Femur (tissue), 1 donor: ENCODE measurements around the gene AARS2.
"Not testable (repeated sequence)": the region's sequence is repeated elsewhere in the genome, so short reads cannot be mapped to it uniquely, and the experiment has no call there.

ENCODE experiments used
- DNase-seq: peaks from one replicate; pipeline ENCODE4 v3.0.0-alpha.2; 2017

AARS2 gene

GRCh38 chr6:44329858-44330257 lies 16.7 kb upstream of the AARS2 start:
- no peak for DNase-seq

- not testable (repeated sequence) for DNase-seq
Observed at GRCh38 chr6:44328203-44328602, 15.1 kb upstream of the AARS2 start.

GRCh38 chr6:44327760-44328159 lies 14.6 kb upstream of the AARS2 start:
- no peak for DNase-seq

GRCh38 chr6:44327096-44327495 lies 13.9 kb upstream of the AARS2 start:
- DNase-seq, result no peak

- no peak for DNase-seq
Observed at GRCh38 chr6:44321210-44321609, 8.1 kb upstream of the AARS2 start.

- not testable (repeated sequence) for DNase-seq
Observed at GRCh38 chr6:44317136-44317631, 4.0 kb upstream of the AARS2 start.

DNA sequence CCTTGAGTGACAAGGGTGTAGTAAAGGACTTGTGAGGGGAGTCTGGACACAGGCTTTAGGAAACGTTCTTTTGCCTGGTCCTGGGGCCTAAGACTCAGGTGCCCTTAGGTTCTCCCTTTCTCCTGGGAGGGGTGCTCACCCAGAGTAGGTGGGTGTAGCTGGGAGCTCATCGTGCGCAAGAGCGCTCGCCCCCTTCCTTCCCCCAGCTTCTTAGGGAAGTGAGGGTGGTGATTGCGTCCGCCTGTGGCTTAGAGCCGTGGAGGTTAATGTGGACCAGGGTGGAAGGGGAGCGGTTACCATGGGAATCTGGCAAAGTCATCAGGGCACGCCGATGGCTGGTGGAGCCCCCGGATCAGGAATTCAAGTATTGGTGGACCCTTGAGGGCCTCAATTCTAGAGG lies 3.3 kb upstream of the AARS2 start:
- no peak for DNase-seq

GRCh38 chr6:44315951-44316350 lies 2.8 kb upstream of the AARS2 start:
- no peak for DNase-seq

DNA sequence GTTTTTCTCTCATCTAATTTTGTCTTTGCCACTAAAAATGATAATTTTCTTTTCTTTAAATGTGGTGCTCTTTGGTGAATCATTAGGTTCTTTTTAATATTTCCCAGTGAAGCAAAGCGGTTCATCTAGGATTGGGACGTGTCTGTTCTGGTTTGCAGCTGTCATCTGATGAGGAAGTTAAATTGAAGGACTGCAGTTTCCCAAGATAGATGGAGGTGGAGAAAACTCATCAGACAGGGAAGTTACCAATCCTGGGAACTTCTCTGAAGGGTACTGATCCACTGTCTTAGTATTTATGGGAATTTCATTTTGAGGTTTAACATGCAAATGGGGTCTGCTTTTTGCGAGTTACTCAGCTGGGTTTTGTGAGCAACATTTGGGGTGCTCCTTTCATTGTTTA lies 2.4 kb upstream of the AARS2 start:
- no peak for DNase-seq

DNA sequence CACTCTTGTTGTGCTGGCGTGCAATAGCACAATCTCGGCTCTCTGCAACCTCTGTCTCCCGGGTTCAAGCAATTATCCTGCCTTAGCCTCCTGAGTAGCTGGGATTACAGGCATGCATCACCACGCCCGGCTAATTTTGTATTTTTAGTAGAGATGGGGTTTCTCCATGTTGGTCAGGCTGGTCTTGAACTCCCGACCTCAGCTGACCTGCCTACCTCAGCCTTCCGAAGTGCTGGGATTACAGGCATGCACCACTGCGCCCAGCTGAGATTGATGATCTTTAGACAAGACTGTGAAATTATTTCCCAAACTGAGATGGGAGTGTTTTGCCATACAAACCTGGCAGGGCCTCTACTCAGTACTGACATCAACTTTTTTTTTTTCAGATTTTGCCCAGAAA lies 1.5 kb upstream of the AARS2 start:
- DNase-seq, result not testable (repeated sequence)

- DNase-seq, result no peak
Observed at GRCh38 chr6:44311767-44312166, 1.4 kb downstream of the AARS2 start.

DNA sequence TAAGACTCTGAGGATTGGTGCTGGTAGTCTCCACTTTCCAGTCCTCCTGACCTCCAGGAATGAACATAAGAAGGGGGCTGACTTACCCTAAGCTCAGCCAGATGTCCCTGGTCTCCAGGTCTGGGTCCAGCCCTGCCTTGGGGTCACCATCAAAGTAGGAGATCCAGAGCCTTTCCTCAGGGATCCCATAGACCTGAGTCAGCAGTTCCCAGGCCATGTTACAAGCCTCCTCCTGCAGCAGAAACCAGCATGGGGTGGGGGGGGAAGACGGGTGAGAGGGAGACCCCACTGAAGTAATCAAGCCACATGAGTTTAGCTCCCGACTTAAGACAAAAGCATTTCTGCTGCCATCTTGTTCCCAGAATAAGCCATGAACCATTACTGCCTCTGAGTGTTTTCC lies 1.8 kb downstream of the AARS2 start:
- no peak for DNase-seq

DNA sequence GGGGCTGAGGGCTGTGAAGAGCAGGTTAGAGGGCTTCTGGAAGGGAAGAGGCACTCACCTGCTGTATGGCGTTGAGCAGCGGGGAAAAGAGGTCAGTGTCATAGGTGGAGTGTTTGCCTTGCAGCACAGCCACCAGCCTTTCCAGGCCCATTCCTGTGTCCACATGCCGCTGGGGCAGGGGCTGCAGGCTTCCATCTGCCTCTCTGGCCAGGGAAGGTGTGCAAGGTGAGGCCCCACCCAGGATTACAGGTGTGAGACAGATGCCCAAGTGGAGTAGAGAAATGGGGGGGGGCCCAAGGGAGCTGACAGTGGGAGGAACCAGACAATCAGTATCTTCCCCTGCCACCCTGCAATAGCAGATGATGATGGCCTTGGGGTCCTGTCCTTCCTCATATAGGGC lies 2.9 kb downstream of the AARS2 start:
- no peak for DNase-seq

DNA sequence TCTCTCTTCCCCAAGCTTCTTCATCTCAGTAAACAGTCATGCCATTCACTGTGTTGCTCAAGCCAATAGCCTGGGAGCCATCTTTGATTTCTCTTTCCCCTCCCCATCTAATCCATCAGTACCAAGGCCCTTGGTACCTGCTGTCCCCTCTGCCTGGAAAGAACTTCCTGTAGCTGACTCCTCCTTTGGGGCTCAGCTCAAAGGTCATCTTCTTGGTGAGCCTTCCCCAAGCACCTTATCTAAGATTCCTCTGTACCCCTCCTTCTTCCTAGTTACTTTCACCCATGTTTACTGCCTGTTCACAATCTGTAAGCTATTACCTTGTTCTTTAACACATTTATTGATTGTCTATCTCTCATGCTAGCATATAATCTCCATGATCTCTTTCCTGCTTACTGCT lies 3.5 kb downstream of the AARS2 start:
- DNase-seq, result no peak

- DNase-seq, result no peak
Observed at GRCh38 chr6:44309092-44309491, 4.1 kb downstream of the AARS2 start.

DNA sequence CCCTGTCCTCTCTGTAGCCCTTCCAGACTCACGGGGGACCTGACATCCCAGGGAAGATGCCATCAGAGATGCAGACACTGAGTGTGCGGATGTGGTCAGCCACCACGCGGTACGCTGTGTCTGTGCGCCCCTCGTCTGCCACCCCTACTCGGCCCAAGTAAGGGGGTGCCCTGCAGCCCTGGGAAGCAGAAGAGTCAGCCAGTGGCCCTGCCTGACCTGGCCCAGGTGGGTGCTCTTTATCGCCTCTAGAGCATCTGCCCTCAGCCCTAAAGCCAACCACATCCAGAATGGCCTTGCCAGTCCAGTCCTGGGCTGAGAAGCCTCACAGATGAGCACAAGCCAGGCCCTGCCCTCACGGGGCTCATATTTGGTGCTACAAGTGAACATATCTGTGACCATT lies 5.9 kb downstream of the AARS2 start:
- no peak for DNase-seq

GRCh38 chr6:44306710-44307109 lies 6.4 kb downstream of the AARS2 start:
- DNase-seq, result no peak

DNA sequence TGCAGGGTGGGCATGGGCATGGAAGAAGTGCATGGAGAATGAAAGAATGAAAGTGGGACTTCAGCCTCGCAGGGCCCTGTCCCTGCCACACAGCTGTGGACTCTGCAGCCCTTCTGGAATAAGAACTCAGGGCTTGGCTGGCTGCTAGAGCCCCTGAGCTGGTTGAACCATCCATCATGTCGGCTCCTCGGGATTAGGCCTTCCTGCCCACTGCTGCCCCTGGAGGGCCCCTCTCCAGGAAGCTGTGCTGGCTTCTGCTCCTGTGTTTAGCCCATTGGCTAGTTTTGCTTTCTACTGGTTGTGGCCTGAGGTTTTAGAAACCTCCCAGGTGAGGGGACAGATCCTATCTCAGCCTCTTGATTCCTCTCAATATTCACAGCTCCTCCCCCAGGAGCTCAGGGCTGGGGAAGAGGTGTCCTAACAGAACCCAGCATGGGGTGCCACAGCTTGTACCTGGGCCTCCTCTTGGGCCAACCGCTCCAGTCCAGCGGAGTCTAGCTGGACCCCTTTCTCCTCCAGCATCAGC lies 7.9 kb downstream of the AARS2 start:
- DNase-seq, result no peak

GRCh38 chr6:44304282-44305199 lies 8.6 kb downstream of the AARS2 start:
- no peak for DNase-seq

GRCh38 chr6:44303842-44304241 lies 9.3 kb downstream of the AARS2 start:
- DNase-seq, result no peak

DNA sequence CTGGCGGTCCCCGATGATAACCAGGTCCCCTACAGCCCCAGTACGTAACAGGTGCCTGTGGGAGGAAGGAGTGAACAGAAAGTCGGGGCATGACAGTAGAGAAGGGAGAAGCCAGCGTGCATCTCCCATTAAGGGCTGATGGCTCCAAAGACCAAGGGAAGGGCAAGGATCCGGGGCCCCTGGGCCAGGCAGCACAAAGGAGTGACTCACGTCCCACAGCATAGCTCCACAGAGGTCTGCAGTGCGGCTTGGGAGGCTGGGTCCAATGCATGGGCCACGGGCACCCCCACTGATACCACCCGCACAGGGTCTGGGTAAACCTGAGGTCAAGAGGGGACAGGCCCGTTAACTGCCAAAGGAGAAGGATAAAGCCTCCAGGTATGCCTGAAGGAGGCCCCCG lies 10.3 kb downstream of the AARS2 start:
- no peak for DNase-seq

DNA sequence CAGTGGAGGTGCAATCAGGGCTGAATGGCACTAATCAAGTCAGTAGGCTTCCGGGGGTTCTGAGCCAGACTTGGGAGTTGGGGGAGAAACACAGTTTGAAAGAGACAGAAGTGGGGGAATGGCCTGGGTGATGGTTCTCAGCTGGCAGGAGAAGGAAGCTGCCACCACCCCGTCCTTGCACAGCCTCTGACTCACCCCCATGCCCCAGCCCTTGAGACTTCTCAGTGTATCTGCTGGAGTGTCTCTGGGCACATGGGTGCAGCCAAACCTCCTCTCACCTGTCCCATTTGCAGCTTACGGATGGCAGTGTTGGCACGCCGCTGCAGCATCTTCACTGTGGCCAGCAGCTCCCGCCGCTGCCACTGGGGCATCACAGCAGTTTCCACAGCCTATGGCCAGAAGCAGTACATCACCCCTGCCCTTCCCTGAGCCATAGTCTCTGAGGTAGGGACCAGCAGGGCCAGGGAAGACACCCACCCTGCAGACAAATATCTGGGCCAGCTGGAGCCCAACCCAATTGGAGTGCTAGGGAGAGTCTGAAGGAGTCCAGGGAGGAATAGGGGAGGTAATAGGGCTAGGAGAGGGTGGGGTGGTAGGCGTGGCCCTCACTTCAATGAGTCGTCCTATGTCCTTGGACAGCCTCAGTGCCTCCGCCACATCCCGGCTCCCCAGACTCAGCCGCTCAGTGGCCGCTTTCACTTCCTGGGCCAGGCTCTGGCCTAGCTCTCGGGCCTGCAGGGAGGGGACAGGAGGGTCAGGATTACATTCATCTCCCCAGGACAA lies 11.2 kb downstream of the AARS2 start:
- peak; percentile 11 for DNase-seq

DNA sequence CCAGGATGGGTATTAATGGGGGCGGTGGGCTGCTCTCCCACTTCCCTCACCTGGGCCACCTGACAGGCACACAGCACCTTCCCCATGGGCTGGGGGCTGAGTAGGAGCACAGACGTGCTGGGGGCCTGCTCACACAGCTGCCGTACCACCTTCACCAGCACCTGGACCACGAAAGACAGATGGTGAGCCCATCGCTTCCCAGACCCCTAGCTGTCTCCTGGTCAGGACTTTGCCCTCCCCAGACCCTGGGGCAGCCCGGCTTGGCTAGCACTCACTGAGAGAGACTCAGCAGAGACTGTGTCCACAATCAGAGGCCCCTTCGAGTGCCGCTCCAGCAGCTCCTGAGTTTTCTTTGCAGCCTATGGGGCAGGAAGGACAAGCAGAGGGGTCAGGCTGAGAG lies 12.0 kb downstream of the AARS2 start:
- DNase-seq, result peak; percentile 14
